Globus pallidus (tissue), 1 donor: ENCODE data around the gene C5orf63.
"Not testable (repeated sequence)": the region's sequence is repeated elsewhere in the genome, so short reads cannot be mapped to it uniquely, and the experiment has no call there.

Source experiments
- DNase-seq: peaks from one replicate; pipeline ENCODE4 v3.0.0-alpha.2; 2015; ENCODE audit warnings: low spot score

Gene C5orf63

DNA sequence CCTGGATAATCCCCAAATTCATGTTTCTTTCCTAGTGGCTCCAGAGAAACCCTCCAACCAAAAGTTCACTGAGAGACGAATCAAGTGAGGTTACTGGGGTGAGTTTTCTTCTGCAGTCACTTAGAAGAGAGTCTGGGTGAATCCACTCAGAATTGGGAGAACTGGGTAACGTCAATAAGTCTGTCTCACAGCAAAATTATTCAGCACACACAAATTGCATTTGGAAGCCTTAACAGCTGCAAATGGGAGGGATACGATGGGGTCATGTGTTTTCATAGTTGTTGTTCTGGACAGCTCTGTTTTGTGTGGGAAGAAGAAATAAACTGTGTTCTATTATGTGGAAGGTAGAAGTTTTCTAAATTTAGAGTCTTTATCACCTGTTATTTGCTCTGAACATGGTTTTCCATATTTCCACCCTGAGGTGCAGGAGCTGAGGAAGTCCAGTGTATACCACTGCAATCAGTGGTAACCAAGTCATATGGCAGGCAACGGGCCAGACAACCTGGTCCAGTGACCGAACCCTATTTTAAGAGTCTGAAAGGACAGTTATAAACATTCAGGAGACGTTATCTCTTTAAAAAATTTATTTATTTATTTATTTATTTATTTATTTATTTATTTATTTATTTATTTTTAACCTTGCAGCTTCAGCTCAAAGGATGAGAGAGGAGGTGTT is 64.9 kb downstream of the C5orf63 start:
- DNase-seq: no peak

DNA sequence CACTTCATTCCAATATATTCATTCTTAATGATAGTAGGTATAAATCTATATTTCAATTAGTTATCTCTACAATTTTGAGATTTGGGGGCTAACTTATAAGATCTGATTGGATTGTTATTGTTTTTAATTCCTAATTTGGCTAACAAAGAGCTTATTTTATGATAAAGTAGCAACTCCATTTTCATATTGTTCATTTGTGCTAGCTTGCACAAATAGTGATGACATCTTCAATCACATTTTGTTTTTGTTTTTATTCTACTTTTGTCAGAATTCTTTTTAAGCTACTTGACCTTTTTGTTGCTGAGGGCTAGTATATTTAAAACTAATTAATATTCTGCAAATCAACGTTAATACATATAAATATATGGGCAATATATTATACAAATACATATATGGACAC is 65.8 kb downstream of the C5orf63 start:
- DNase-seq: no peak

DNA sequence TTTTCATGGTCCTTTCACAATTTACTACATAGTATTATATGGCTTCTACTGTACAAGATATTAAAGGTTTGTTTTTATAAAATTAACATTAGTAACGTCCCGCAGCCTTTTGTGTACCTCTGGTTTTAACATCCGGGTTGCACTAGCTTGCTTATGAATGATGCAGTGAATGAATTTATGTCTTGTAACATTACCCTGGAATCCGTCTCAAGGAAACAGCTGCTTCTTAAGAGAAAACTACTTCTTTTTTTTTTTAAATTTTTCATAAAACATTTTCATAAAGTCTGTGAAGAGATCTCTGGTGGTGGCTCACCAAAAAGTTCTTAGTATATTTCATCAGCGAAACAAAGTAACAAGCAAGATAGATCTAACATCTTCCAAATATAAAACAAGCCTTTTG is 66.6 kb downstream of the C5orf63 start:
- no peak for DNase-seq

DNA sequence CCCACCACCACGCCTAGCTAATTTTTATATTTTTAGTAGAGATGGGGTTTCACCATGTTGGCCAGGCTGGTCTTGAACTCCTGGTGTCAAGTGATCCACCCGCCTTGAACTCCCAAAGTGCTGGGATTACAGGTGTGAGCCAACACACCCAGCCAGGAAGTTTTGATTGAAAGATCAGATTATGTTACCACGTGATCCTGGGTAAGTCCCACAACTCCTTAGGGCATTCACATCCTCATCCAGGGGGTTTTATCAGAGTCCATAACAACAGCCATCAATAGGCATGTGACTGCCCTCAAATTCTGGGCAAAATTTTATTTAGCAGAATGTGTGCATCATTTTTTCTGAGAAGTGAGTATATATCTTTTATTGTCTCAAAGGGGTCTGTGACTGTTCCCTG is 68.0 kb downstream of the C5orf63 start:
- not testable (repeated sequence) for DNase-seq

DNA sequence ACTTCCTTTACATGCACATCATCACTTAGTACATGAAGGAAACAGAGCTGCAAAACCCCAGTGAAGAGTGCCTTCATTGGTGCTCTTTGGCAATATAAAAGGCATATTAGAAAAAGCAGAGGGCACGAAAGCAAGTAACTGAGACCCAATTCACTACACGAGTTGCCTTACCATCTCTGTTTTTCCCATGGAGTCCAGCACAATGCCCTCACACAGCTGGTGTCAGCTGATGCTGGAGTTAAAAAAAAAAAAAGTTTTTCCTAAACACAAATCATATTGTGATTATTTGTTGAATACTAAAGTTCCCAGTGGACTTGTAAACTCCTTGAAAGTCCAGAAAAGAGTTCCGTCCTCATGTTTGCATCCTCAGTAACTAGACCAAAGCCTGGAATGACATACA is 68.6 kb downstream of the C5orf63 start:
- no peak for DNase-seq

DNA sequence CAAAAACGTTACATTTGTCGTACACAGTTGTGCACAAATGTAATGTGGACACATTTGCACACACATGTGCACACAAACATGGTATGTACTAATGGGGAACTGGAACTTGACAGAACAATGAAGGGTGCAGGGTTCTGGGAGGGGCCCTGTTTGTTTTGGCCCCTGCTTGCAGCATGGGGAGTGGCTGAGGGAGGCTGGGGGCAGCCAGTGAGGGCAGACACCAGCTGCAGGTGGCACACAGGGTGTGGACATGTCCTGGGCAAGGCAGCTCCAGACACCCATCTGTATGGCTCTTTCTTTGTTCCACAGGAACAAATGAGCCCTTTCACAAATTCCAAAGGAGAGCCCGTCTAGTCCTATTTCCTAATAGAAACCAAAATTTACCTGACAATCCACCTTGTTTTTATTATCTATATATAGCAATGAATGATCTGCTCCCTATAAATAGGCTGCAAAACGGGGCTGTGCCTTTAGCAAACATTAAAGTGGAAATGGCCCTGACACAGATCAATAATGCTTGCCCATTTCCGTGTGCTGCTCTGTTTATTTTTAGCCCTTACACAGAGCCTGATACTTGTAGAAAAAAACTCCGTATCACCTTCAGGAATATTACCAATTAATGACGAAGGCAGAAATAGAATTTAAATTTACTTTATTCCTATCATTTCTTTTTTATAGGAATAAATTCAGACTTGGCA is 69.4 kb downstream of the C5orf63 start:
- no peak for DNase-seq

DNA sequence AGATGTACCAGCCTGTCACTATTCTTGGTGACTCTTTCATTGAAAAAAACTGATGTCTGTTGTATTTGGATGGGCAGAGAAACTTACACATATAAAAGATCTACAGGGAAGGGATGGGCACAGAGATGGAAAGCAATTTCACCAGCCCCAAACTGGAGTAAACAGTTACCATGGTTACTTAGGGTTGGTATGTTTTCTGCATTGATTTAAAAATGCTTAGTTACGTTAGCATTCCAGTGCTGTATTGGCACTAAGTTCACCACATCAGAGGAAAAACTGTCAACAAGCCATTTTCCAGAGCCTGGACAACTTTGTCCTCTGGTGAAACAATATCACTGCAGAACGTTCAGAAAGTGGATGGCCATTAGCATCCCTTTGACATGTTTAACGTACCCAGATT is 70.9 kb downstream of the C5orf63 start:
- DNase-seq: no peak

DNA sequence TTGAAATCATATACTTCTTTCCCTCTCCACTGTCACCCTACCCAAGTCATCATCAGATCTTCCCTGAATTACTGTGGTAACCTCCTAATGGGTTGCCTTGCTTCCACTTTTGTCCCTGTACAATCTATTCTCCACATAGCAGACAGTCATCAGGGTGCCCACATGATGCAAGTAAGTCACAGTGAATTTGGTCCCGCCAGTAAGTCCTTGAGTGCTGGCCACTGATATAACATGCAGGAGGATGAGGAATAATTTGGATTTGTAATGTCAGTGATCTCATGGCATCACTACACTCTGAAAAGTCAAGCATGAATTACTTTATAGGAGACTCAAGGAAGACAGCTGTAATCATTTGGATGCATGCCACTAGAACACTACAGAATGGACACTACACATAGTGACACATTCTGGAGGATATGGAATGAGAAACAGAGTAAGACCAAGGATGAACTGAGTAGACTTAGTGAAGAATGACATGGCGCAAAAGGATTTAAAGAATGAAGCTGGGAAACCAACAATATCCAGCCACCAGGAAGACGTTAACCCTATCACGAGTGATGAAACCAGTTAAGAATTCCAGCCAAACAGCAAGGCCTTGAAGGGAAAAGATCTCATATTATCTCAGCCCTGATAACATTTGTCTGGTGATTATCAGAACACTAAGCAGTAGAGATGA is 71.5 kb downstream of the C5orf63 start:
- no peak for DNase-seq
